GM19239 (cell line): ENCODE results near the gene ANKRD60.

Experiments used
- DNase-seq: peaks from one replicate; pipeline ENCODE4 v3.0.0; 2011; ENCODE audit warnings: low spot score; ENCODE audit not compliant: insufficient read length
- FAIRE-seq: peaks from 2 replicates; lab custom pipeline; 2011; peaks lifted over from hg19 to GRCh38; lab: Jason Lieb, UNC

ANKRD60 gene

GRCh38 chr20:58169450-58169849, 59.0 kb downstream of the ANKRD60 start:
- DNase-seq (no peak), FAIRE-seq (no peak)

- DNase-seq: no peak
- no peak for FAIRE-seq
Observed at GRCh38 chr20:58168843-58169242, 59.6 kb downstream of the ANKRD60 start.

- FAIRE-seq (no peak), DNase-seq (no peak)
Observed at GRCh38 chr20:58167759-58168158, 60.7 kb downstream of the ANKRD60 start.
